H9 (cell line): ENCODE measurements around the gene NTF3. TPM values are rescaled to one million over a fixed set of nuclear protein-coding genes. Genes with fewer than 3 reads are reported as not detected.

Experiments
- DNase-seq: peaks from one replicate; pipeline ENCODE4 v3.0.0-alpha.2; 2017
- H2AFZ ChIP-seq: one replicate; pipeline ENCODE4 v1.6.1; 2013; ENCODE audit warnings: mild to moderate bottlenecking, low read length, control low read depth, moderate library complexity
- H2AK5ac ChIP-seq: 2 replicates; pipeline ENCODE4 v1.6.1; 2013; ENCODE audit warnings: low read length, control low read depth, mixed read lengths; ENCODE audit not compliant: insufficient read length
- H2BK120ac ChIP-seq: one replicate; pipeline ENCODE4 v1.6.1; 2013; ENCODE audit warnings: low read depth, mild to moderate bottlenecking, low read length, control low read depth, inconsistent platforms; ENCODE audit not compliant: poor library complexity, severe bottlenecking
- H2BK12ac ChIP-seq: 2 replicates; pipeline ENCODE4 v1.6.1; 2013; ENCODE audit warnings: low read length, control low read depth, mixed read lengths, low read depth; ENCODE audit not compliant: insufficient read length
- H2BK15ac ChIP-seq: 2 replicates; pipeline ENCODE4 v1.6.1; 2013; ENCODE audit warnings: low read depth, low read length, control low read depth
- H2BK20ac ChIP-seq: one replicate; pipeline ENCODE4 v1.6.1; 2013; ENCODE audit warnings: low read depth, mild to moderate bottlenecking, low read length, control low read depth, inconsistent platforms; ENCODE audit not compliant: poor library complexity, severe bottlenecking
- H2BK5ac ChIP-seq: 2 replicates; pipeline ENCODE4 v1.6.1; 2013; ENCODE audit warnings: low read length, control low read depth, mixed read lengths; ENCODE audit not compliant: insufficient read length
- H3K14ac ChIP-seq: 2 replicates; pipeline ENCODE4 v1.6.1; 2013; ENCODE audit warnings: low read length, control low read depth; ENCODE audit not compliant: insufficient read depth
- H3K18ac ChIP-seq: 2 replicates; pipeline ENCODE4 v1.6.1; 2013; ENCODE audit warnings: low read depth, mild to moderate bottlenecking, mixed read lengths, low read length, control low read depth; ENCODE audit not compliant: insufficient read length
- H3K23ac ChIP-seq: 2 replicates; pipeline ENCODE4 v1.6.1; 2013; ENCODE audit warnings: low read length, control low read depth, mixed read lengths, low read depth; ENCODE audit not compliant: insufficient read length
- H3K23me2 ChIP-seq: 2 replicates; pipeline ENCODE4 v1.6.1; 2013; ENCODE audit warnings: low read depth, mild to moderate bottlenecking, mixed read lengths, low read length, control low read depth; ENCODE audit not compliant: insufficient read length, poor library complexity, severe bottlenecking
- H3K27ac ChIP-seq: 2 replicates; pipeline ENCODE4 v1.5.1; 2013; ENCODE audit warnings: low read length, control low read depth, mixed read lengths, low read depth; ENCODE audit not compliant: insufficient read length
- H3K27me3 ChIP-seq: 2 replicates; pipeline ENCODE4 v1.6.1; 2013; ENCODE audit warnings: low read length, control low read depth, inconsistent platforms; ENCODE audit not compliant: insufficient read depth
- H3K4ac ChIP-seq: 2 replicates; pipeline ENCODE4 v1.6.1; 2013; ENCODE audit warnings: low read depth, mild to moderate bottlenecking, control low read depth, inconsistent platforms, low read length, moderate library complexity
- H3K4me1 ChIP-seq: 2 replicates; pipeline ENCODE4 v1.6.1; 2013; ENCODE audit warnings: low read length, control low read depth, inconsistent platforms; ENCODE audit not compliant: insufficient read depth
- H3K4me2 ChIP-seq: 2 replicates; pipeline ENCODE4 v1.6.1; 2013; ENCODE audit warnings: low read length, control low read depth, mixed read lengths; ENCODE audit not compliant: insufficient read length, insufficient read depth
- H3K56ac ChIP-seq: 2 replicates; pipeline ENCODE4 v1.6.1; 2013; ENCODE audit warnings: low read depth, mild to moderate bottlenecking, mixed read lengths, low read length, control low read depth; ENCODE audit not compliant: insufficient read length
- H3K79me1 ChIP-seq: 2 replicates; pipeline ENCODE4 v1.6.1; 2013; ENCODE audit warnings: low read depth, mild to moderate bottlenecking, moderate library complexity, low read length, control low read depth, inconsistent platforms; ENCODE audit not compliant: insufficient read depth, poor library complexity, severe bottlenecking
- H3K79me2 ChIP-seq: 2 replicates; pipeline ENCODE4 v1.6.1; 2013; ENCODE audit warnings: low read length, control low read depth, inconsistent platforms; ENCODE audit not compliant: insufficient read depth
- H3K9ac ChIP-seq: 2 replicates; pipeline ENCODE4 v1.6.1; 2013; ENCODE audit warnings: low read length, control low read depth, mixed read lengths; ENCODE audit not compliant: insufficient read length; ENCODE audit errors: extremely low read depth
- H3K9me3 ChIP-seq: one replicate; pipeline ENCODE4 v1.6.1; 2013; ENCODE audit warnings: low read depth, low read length, inconsistent platforms; ENCODE audit not compliant: control insufficient read depth
- H3T11ph ChIP-seq: one replicate; pipeline ENCODE4 v1.6.1; 2013; ENCODE audit warnings: mild to moderate bottlenecking, low read length, control low read depth, inconsistent platforms
- H4K20me1 ChIP-seq: one replicate; pipeline ENCODE4 v1.6.1; 2013; ENCODE audit not compliant: control insufficient read depth, insufficient read length, insufficient read depth
- H4K5ac ChIP-seq: 2 replicates; pipeline ENCODE4 v1.6.1; 2013; ENCODE audit warnings: low read depth, mild to moderate bottlenecking, mixed read lengths, low read length, control low read depth; ENCODE audit not compliant: insufficient read length
- H4K8ac ChIP-seq: replicated peaks from 2 replicates; pipeline ENCODE4 v1.6.1; 2013; ENCODE audit warnings: low read length, control low read depth, mixed read lengths, low read depth; ENCODE audit not compliant: insufficient read length
- H4K91ac ChIP-seq: 2 replicates; pipeline ENCODE4 v1.6.1; 2013; ENCODE audit warnings: low read depth, mild to moderate bottlenecking, moderate library complexity, mixed read lengths, low read length, control low read depth; ENCODE audit not compliant: insufficient read length
- H3K27ac Mint-ChIP-seq, 3 experiments: 2 replicates in 2 of 3; 3 replicates in 1 of 3; pipeline ENCODE4 v1.8.0; 2020 to 2021; ENCODE audit warnings: mixed read lengths in 3 of 3, mild to moderate bottlenecking in 1 of 3, moderate library complexity in 1 of 3
- H3K27me3 Mint-ChIP-seq: 2 replicates; pipeline ENCODE4 v1.8.0; 2021; ENCODE audit warnings: low read depth, mild to moderate bottlenecking, moderate library complexity, mixed read lengths
- H3K36me3 Mint-ChIP-seq, 3 experiments: 2 replicates in 2 of 3; 3 replicates in 1 of 3; pipeline ENCODE4 v1.8.0; 2020 to 2021; ENCODE audit warnings: low read depth in 3 of 3, mixed read lengths in 3 of 3; ENCODE audit not compliant: insufficient read depth in 1 of 3
- H3K4me1 Mint-ChIP-seq, 2 experiments: 2 replicates each; pipeline ENCODE4 v1.8.0; 2020; ENCODE audit warnings: mixed read lengths in 2 of 2
- H3K4me3 Mint-ChIP-seq, 2 experiments: 2 replicates in 1 of 2; 3 replicates in 1 of 2; pipeline ENCODE4 v1.8.0; 2020 to 2021; ENCODE audit warnings: mild to moderate bottlenecking in 2 of 2, mixed read lengths in 2 of 2, moderate library complexity in 1 of 2
- H3K9me3 Mint-ChIP-seq, 2 experiments: 2 replicates in 1 of 2; 3 replicates in 1 of 2; pipeline ENCODE4 v1.8.0; 2020; ENCODE audit warnings: mild to moderate bottlenecking in 2 of 2, mixed read lengths in 2 of 2, moderate library complexity in 1 of 2
- WGBS: extraction: QIAGEN DNeasy Blood & Tissue Kit; methylation state at CpG from one replicate; pipeline ENCODE4 v1.1.7; 2013; ENCODE audit warnings: missing lambda C conversion rate, low lambda C conversion rate, mixed read lengths; ENCODE audit not compliant: insufficient read length; ENCODE audit errors: extremely low coverage; 5-methylcytosine and 5-hydroxymethylcytosine counted together
- total RNA-seq: library from RNA; stranded (reverse); gene quantifications from 2 replicates; pipeline ENCODE4 v1.2.1, GENCODE V29; 2021
- TF ChIP-seq, protein P1 (sequence below): fragments of 200-600 bp; sonication (generic); conservative IDR thresholded peaks from 3 replicates; pipeline ENCODE4 v1.8.0; 2021; ENCODE audit warnings: antibody characterized with exemption, mild to moderate bottlenecking

The NTF3 gene
- total RNA-seq, 1 experiment from 2014 or later = 0.48 TPM

DNA sequence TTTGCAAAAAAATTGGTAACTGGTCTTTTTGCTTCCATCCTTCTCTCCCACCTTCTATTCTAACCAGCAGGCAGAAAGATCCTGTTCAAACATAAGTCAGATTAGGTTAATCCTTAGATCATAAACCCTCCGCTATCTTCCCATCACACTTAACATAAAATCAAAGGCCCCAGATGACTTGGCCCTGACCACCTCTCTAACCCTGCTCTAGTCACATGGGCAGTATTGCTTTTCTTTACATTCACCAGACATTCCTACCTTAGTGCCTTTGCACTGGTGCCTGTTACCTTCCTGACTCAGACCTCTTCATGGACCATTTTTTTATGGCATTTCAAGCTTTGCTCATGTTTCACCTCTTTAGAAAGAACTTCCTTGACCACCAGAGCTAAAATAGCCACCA, 83.5 kb downstream of the NTF3 start:
- no CpG with 5 or more reads among the region's 1 CpG for WGBS
- Mint-ChIP-seq H3K27ac (no peak overlapping the region), H3K9me3 (no peaks in the 10 kb centered on the region; a peak in 1 of 5 replicates), H3K36me3 (no peaks in the 10 kb centered on the region), H3K4me1 (peaks cover 23 to 33% of the 10 kb centered on the region in 2 experiments), H3K4me3 (no peak overlapping the region), H3K27me3 (peaks cover 10% of the 10 kb centered on the region)
- Histone ChIP-seq H3K79me1 (no peaks in the 10 kb centered on the region), H3K79me2 (no peaks in the 10 kb centered on the region), H2AFZ (no peak overlapping the region), H3K27ac (no peak overlapping the region), H3K56ac (no peak overlapping the region), H4K20me1 (no peaks in the 10 kb centered on the region), H3K23ac (no peak overlapping the region), H3K4me2 (no peak overlapping the region), H3K18ac (no peak overlapping the region), H2BK120ac (no peak overlapping the region), H3K9ac (no peak overlapping the region), H3K27me3 (no peaks in the 10 kb centered on the region), H3K4ac (no peak overlapping the region), H3K4me1 (no peaks in the 10 kb centered on the region), H3T11ph (no peak overlapping the region), H2BK12ac (no peak overlapping the region), H3K23me2 (no peaks in the 10 kb centered on the region), H4K91ac (no peak overlapping the region), H2BK5ac (no peak overlapping the region), H4K8ac (no peak overlapping the region), H2BK20ac (no peak overlapping the region), H2AK5ac (no peak overlapping the region), H2BK15ac (no peak overlapping the region), H4K5ac (no peak overlapping the region), H3K9me3 (no peaks in the 10 kb centered on the region), H3K14ac (no peak overlapping the region)
- TF ChIP-seq, protein P1, sequence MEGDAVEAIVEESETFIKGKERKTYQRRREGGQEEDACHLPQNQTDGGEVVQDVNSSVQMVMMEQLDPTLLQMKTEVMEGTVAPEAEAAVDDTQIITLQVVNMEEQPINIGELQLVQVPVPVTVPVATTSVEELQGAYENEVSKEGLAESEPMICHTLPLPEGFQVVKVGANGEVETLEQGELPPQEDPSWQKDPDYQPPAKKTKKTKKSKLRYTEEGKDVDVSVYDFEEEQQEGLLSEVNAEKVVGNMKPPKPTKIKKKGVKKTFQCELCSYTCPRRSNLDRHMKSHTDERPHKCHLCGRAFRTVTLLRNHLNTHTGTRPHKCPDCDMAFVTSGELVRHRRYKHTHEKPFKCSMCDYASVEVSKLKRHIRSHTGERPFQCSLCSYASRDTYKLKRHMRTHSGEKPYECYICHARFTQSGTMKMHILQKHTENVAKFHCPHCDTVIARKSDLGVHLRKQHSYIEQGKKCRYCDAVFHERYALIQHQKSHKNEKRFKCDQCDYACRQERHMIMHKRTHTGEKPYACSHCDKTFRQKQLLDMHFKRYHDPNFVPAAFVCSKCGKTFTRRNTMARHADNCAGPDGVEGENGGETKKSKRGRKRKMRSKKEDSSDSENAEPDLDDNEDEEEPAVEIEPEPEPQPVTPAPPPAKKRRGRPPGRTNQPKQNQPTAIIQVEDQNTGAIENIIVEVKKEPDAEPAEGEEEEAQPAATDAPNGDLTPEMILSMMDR = no peak
- DNase-seq = no peak
